Cardiac muscle cell (in vitro differentiated cells and primary cell): ENCODE data around the gene ATP8B2. TPM values are rescaled to one million over a fixed set of nuclear protein-coding genes. Genes with fewer than 3 reads are reported as not detected.

Experiments used
- DNase-seq, 2 donors: peaks; one replicate each; pipeline versions ENCODE4 v3.0.0 to v3.0.0-alpha.2; 2010 to 2017; ENCODE audit warnings: low read depth in 1 of 2, low spot score in 1 of 2
- H3K27ac ChIP-seq: fragments of 200-600 bp; sonication (generic); 2 replicates; pipeline ENCODE4 v1.5.1; 2016
- H3K27me3 ChIP-seq: fragments of 200-600 bp; sonication (generic); 2 replicates; pipeline ENCODE4 v1.6.0; 2016; ENCODE audit warnings: control low read depth
- H3K36me3 ChIP-seq: fragments of 200-600 bp; sonication (generic); 2 replicates; pipeline ENCODE4 v1.5.1; 2016; ENCODE audit warnings: control low read depth
- H3K4me1 ChIP-seq: fragments of 200-600 bp; sonication (generic); 2 replicates; pipeline ENCODE4 v1.8.1; 2017; ENCODE audit warnings: low read depth, mild to moderate bottlenecking, mixed run types
- H3K4me3 ChIP-seq: fragments of 200-600 bp; sonication (generic); 2 replicates; pipeline ENCODE4 v1.5.1; 2016; ENCODE audit warnings: mild to moderate bottlenecking
- H3K9me3 ChIP-seq: fragments of 200-600 bp; sonication (generic); 2 replicates; pipeline ENCODE4 v1.5.1; 2017; ENCODE audit warnings: low read depth, mild to moderate bottlenecking, control low read depth
- CTCF ChIP-seq: IDR thresholded peaks from 2 replicates; pipeline ENCODE4 v1.5.1; 2012; ENCODE audit warnings: low read depth, mild to moderate bottlenecking, low read length
- polyA plus RNA-seq: library from polyadenylated mRNA; unstranded; fragments of >200 nt; fragmentation: Nextera tagmentation; extraction: Ambion mirVana; gene quantifications from 2 replicates; pipeline ENCODE4 v1.2.1, GENCODE V29; 2016
- total RNA-seq: library from RNA; depleted of rRNA; stranded (reverse); fragments of >200 nt; gene quantifications from 2 replicates; pipeline ENCODE4 v1.2.3, GENCODE V29; 2016

Gene ATP8B2
- total and polyA plus RNA-seq, 2 experiments from 2014 or later = 13.5 to 116 TPM

DNA sequence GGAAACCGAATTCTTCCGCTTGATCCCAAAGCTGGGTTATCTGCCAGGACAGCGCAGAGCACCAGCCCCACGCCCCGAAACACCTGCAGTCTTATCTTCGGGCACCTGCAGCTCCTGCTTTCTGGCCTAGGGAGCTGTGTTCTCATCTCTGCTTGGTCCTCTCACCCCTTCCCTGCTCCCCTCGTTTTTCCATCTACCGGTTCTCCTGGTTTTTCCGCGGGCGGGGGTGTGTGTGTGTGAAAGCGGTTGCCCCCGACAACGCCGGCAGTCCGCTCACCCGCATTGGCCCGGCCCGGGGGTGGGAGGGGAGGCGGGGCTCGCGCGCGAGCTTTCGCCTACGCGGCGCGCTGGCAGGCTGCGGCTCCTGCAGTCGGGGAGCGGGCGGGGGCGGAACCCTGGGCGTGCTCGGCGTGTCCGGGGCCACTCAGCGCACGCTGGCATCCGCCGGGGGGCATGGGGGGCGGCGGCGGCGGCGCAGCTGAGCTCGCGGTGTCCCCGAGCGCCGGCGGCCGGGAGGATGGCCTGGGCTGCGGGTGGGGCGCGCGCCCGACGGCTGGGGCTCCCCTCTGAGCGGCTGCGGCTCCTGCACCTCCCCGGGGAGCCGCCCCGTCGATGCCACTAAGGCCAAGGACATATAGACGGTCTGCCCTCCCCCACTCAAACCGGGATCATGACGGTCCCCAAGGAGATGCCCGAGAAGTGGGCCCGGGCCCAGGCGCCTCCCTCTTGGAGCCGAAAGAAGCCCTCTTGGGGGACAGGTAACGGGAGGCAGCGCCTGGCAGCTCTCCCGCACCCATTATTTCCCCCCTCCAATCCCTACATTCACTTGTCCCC, 3.2 kb downstream of the ATP8B2 start:
- H3K27me3 ChIP-seq = no peaks in the 10 kb centered on the region
- DNase-seq = peak; percentile 77 to 80
- H3K4me1 ChIP-seq = peaks cover 27% of the 10 kb centered on the region
- no peaks in the 10 kb centered on the region for H3K9me3 ChIP-seq
- peaks cover 27% of the 10 kb centered on the region for H3K36me3 ChIP-seq
- peak overlapping the region; percentile 28 for H3K4me3 ChIP-seq
- no peak overlapping the region for H3K27ac ChIP-seq
- TF ChIP-seq CTCF = no peak

DNA sequence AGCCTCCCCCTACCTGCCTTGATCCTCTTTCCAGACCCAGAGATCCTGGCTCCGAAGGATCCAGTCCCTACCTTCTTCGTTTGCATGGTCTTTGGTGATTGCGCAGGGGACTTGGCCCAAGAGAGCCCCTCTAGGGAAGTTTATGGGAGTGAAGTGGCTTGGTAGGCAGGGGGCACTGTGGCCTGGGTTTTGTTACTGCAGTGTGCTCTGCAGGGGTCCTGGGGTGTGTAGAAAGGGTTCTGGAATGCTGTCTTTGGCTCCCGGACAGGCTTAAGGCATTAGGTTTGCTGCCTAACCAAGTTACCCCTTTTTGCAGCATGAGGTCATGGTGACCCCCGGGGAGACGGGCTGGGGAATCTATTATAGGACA, 3.8 kb downstream of the ATP8B2 start:
- no peak overlapping the region for H3K27ac ChIP-seq
- H3K4me3 ChIP-seq = peak overlapping the region; percentile 28
- TF ChIP-seq CTCF = peak; percentile 23
- H3K36me3 ChIP-seq = peaks cover 31% of the 10 kb centered on the region
- H3K9me3 ChIP-seq = no peaks in the 10 kb centered on the region
- peak in 1 of 2 donors; percentile 30 for DNase-seq
- peaks cover 27% of the 10 kb centered on the region for H3K4me1 ChIP-seq
- H3K27me3 ChIP-seq = no peaks in the 10 kb centered on the region

GRCh38 chr1:154329551-154330131, 4.3 kb downstream of the ATP8B2 start:
- TF ChIP-seq CTCF = no peak
- Histone ChIP-seq H3K4me1 (peaks cover 27% of the 10 kb centered on the region), H3K9me3 (no peaks in the 10 kb centered on the region), H3K27ac (no peak overlapping the region), H3K4me3 (no peak overlapping the region), H3K36me3 (peaks cover 36% of the 10 kb centered on the region), H3K27me3 (no peaks in the 10 kb centered on the region)
- DNase-seq = no peak

- Histone ChIP-seq H3K9me3 (no peaks in the 10 kb centered on the region), H3K27ac (no peak overlapping the region), H3K27me3 (no peaks in the 10 kb centered on the region), H3K4me1 (peaks cover 27% of the 10 kb centered on the region), H3K36me3 (peaks cover 37% of the 10 kb centered on the region), H3K4me3 (no peak overlapping the region)
- TF ChIP-seq CTCF = no peak
- DNase-seq = no peak
These were observed 5.3 kb downstream of the ATP8B2 start for GRCh38 chr1:154330669-154331068.

DNA sequence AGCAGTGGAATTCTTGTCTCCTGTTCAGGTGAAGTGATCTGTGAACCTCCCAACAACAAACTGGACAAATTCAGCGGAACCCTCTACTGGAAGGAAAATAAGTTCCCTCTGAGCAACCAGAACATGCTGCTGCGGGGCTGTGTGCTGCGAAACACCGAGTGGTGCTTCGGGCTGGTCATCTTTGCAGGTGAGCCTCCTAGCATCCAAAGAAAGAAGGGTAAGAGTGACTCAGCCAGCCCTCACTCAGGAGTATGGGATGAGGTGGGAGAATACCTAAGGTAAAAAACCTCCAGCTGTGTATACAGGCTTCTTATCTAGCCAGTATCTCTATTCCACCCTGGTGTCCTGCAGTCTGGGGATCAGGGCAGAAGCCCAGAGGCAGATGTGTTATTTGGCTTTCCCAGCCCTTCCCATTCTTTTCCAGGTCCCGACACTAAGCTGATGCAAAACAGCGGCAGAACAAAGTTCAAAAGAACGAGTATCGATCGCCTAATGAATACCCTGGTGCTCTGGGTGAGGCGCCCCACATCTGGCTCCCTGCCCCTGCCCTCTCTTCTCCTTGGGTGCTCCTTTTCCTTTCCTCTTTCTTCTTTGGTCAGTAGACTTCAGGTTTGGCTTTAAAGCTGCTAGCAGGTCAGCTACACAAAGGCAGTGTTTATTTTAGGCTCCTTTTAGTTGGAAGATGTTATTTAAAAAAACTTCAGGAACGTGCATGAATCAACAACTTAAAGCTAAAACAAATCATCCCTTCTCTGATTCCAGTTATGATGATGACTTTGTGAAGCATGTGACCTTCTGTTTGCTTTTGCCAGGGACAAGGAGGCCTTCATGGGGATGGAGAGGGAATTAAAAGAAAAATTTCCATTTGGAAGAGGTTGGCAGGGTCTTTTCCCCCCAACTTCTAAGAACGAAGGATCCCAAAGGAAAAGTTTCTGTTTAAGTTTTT, 9.0 kb downstream of the ATP8B2 start:
- H3K27me3 ChIP-seq = no peaks in the 10 kb centered on the region
- no peak overlapping the region for H3K27ac ChIP-seq
- no peak for DNase-seq
- peaks cover 13% of the 10 kb centered on the region for H3K4me1 ChIP-seq
- no peak for TF ChIP-seq CTCF
- H3K4me3 ChIP-seq = no peak overlapping the region
- peaks cover 42% of the 10 kb centered on the region for H3K36me3 ChIP-seq
- H3K9me3 ChIP-seq = no peaks in the 10 kb centered on the region
